Common myeloid progenitor, CD34-positive (primary cell): ENCODE data around the gene SCLY.

Source experiments
- CTCF ChIA-PET: fragments of 350-600 bp; sonication (Branson Sonifier 250); formaldehyde crosslinking; loops from one replicate; lab custom pipeline; 2021; ENCODE audit warnings: antibody characterized with exemption; lab: Charles Lee
- POLR2A ChIA-PET: fragments of 350-600 bp; sonication (Branson Sonifier 250); formaldehyde crosslinking; loops from one replicate; lab custom pipeline; 2021; ENCODE audit warnings: antibody characterized with exemption; lab: Charles Lee
- DNase-seq, 3 donors: peaks; one replicate each; pipeline versions ENCODE4 v3.0.0 to v3.0.0-alpha.2; 2013
- H3K27ac ChIP-seq, 2 experiments: 1 replicate in 1 of 2; 2 replicates in 1 of 2; pipeline ENCODE4 v1.7.0; 2013; ENCODE audit warnings: inconsistent platforms in 2 of 2, low read length in 2 of 2, mild to moderate bottlenecking in 2 of 2, low read depth in 1 of 2, moderate library complexity in 1 of 2; ENCODE audit not compliant: severe bottlenecking in 2 of 2, insufficient read depth in 1 of 2, poor library complexity in 1 of 2
- H3K27me3 ChIP-seq, 5 experiments: replicated peaks in 2 of 5; 1 replicate in 3 of 5; 2 replicates in 2 of 5; pipeline versions ENCODE4 v1.6.1 to v1.7.0; 2013; ENCODE audit warnings: low read length in 4 of 5, mild to moderate bottlenecking in 2 of 5, moderate library complexity in 2 of 5, inconsistent platforms in 1 of 5; ENCODE audit not compliant: insufficient read depth in 5 of 5, control insufficient read depth in 4 of 5
- H3K36me3 ChIP-seq, 4 experiments: 1 replicate in 2 of 4; 2 replicates in 2 of 4; pipeline versions ENCODE4 v1.6.1 to v1.7.0; 2013; ENCODE audit warnings: low read length in 3 of 4, control low read depth in 1 of 4, mild to moderate bottlenecking in 1 of 4; ENCODE audit not compliant: control insufficient read depth in 4 of 4, insufficient read depth in 4 of 4
- H3K4me1 ChIP-seq, 4 experiments: 1 replicate in 3 of 4; 2 replicates in 1 of 4; pipeline versions ENCODE4 v1.6.1 to v1.7.1; 2013; ENCODE audit warnings: low read length in 3 of 4, mild to moderate bottlenecking in 3 of 4, control low read depth in 1 of 4, inconsistent platforms in 1 of 4, moderate library complexity in 1 of 4; ENCODE audit not compliant: control insufficient read depth in 4 of 4, insufficient read depth in 4 of 4; ENCODE audit errors: control extremely low read depth in 1 of 4
- H3K4me3 ChIP-seq, 7 experiments: 1 replicate in 4 of 7; 2 replicates in 3 of 7; pipeline versions ENCODE4 v1.5.1 to v1.7.0; 2013; ENCODE audit warnings: mild to moderate bottlenecking in 7 of 7, low read length in 6 of 7, moderate library complexity in 6 of 7, inconsistent platforms in 2 of 7, low read depth in 2 of 7, control low read depth in 1 of 7; ENCODE audit not compliant: insufficient read depth in 4 of 7, control insufficient read depth in 1 of 7; ENCODE audit errors: extremely low read depth in 1 of 7
- H3K9me3 ChIP-seq, 5 experiments: 1 replicate in 4 of 5; 2 replicates in 1 of 5; pipeline versions ENCODE4 v1.6.1 to v1.7.1; 2013; ENCODE audit warnings: low read length in 4 of 5, mild to moderate bottlenecking in 2 of 5, inconsistent platforms in 1 of 5, low read depth in 1 of 5, moderate library complexity in 1 of 5; ENCODE audit not compliant: control insufficient read depth in 4 of 5, insufficient read depth in 2 of 5; ENCODE audit errors: control extremely low read depth in 1 of 5
- WGBS: methylation state at CpG from one replicate; pipeline ENCODE4 v1.1.5; 2013; ENCODE audit not compliant: insufficient coverage; 5-methylcytosine and 5-hydroxymethylcytosine counted together

Gene SCLY

GRCh38 chr2:238094438-238095022 is 33.7 kb downstream of the SCLY start:
- 96% methylated on average over 15 of the region's 17 CpGs for WGBS
- no peak for DNase-seq
- ChIA-PET POLR2A (no interaction called here), CTCF (no interaction called here)
- no peak overlapping the region for H3K27ac ChIP-seq
- peaks cover 3 to 10% (median 8%) of the 10 kb centered on the region in 4 experiments for H3K4me1 ChIP-seq
- H3K36me3 ChIP-seq: peaks cover 0 to 36% (median 10%) of the 10 kb centered on the region in 4 experiments
- H3K4me3 ChIP-seq: no peak overlapping the region
- no peaks in the 10 kb centered on the region for H3K9me3 ChIP-seq
- H3K27me3 ChIP-seq: no peaks in the 10 kb centered on the region

DNA sequence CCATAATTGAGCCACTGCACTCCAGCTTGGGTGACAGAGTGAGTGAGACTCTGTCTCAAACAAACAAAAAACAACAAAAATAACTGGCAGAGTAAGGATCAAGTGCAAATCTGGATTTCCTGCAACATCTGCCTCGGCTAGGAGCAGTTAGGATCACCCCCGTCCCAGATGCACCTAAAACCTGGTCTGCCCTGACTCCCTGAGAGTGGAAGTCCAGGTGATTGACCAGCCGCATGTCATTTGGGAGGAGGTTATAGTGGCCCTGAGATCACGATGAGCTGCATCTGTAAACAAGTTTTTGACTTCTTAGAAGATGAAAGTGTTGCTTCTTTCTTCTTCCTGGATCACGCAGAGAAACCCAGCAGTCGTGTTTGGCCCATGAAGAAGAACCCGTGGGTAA is 34.3 kb downstream of the SCLY start:
- 88% methylated on average over 7 of the region's 7 CpGs for WGBS
- H3K27ac ChIP-seq: no peak overlapping the region
- H3K9me3 ChIP-seq: no peaks in the 10 kb centered on the region
- no peak overlapping the region for H3K4me3 ChIP-seq
- DNase-seq: no peak
- H3K27me3 ChIP-seq: no peaks in the 10 kb centered on the region
- H3K36me3 ChIP-seq: peaks cover 0 to 36% (median 10%) of the 10 kb centered on the region in 4 experiments
- ChIA-PET POLR2A (no interaction called here), CTCF (no interaction called here)
- peaks cover 3 to 12% (median 9%) of the 10 kb centered on the region in 4 experiments for H3K4me1 ChIP-seq

- Histone ChIP-seq H3K4me3 (no peak overlapping the region), H3K27ac (no peak overlapping the region), H3K9me3 (no peaks in the 10 kb centered on the region), H3K27me3 (no peaks in the 10 kb centered on the region), H3K36me3 (peaks cover 0 to 26% (median 8%) of the 10 kb centered on the region in 4 experiments), H3K4me1 (peaks cover 3 to 12% (median 9%) of the 10 kb centered on the region in 4 experiments)
- DNase-seq: no peak
- ChIA-PET CTCF (no interaction called here), POLR2A (no interaction called here)
- 98% methylated on average over 22 of the region's 22 CpGs for WGBS
Measured at GRCh38 chr2:238096311-238097011, 35.7 kb downstream of the SCLY start.

DNA sequence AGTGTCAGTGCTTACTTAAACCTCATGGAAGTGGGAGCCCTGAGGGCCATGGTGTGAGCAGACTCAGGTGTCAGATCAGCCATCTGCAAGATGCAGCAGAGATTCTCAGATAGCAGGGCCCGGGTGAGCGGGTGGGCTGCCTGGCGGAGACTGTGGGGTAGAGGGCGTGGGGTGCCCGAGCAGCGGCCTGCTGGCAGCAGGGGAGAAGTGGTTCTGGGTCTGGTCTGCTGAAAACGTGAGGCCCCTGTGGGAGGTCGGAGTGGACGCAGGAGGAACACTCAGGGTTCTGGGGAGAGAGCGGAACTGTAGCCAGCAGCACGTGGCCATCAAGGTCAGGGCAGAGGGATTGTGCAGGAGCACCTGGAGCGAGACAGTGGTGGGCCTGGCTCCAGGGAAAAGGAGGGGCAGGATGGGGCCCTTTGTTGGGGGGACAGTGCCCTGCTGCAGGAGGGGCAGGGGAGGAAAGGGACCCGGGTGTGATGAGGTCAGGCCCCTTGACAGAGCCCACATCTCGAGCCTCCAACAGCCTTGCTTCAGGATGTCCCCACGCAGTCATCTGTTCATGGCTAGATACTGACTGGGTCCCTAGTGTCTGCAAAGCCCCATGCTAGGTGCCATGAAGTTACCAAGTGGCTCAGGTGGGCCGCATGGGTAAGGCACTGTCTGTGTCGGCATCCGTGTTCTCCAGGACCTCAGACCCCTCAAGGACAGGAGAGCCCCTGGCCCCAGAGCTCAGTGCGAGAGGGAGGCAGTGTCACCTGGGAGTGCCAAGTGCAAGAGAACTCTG is 36.6 kb downstream of the SCLY start:
- peaks cover 0 to 17% (median 6%) of the 10 kb centered on the region in 4 experiments for H3K36me3 ChIP-seq
- H3K27ac ChIP-seq: no peak overlapping the region
- H3K4me1 ChIP-seq: peaks cover 3 to 12% (median 9%) of the 10 kb centered on the region in 4 experiments
- CTCF ChIA-PET: no interaction called here
- H3K9me3 ChIP-seq: no peaks in the 10 kb centered on the region
- POLR2A ChIA-PET: no interaction called here
- H3K27me3 ChIP-seq: no peaks in the 10 kb centered on the region
- DNase-seq: no peak
- 97% methylated on average over 15 of the region's 19 CpGs for WGBS
- H3K4me3 ChIP-seq: no peak overlapping the region

- H3K27me3 ChIP-seq: no peaks in the 10 kb centered on the region
- no peak overlapping the region for H3K4me3 ChIP-seq
- peaks cover 0 to 12% (median 5%) of the 10 kb centered on the region in 4 experiments for H3K36me3 ChIP-seq
- H3K4me1 ChIP-seq: peaks cover 3 to 12% (median 9%) of the 10 kb centered on the region in 4 experiments
- WGBS: 94% methylated on average over 32 of the region's 37 CpGs
- peak; percentile 11 to 34 (median 27) for DNase-seq
- H3K27ac ChIP-seq: no peak overlapping the region
- ChIA-PET POLR2A (no interaction called here), CTCF (no interaction called here)
- no peaks in the 10 kb centered on the region for H3K9me3 ChIP-seq
Measured at GRCh38 chr2:238097988-238098871, 37.4 kb downstream of the SCLY start.

DNA sequence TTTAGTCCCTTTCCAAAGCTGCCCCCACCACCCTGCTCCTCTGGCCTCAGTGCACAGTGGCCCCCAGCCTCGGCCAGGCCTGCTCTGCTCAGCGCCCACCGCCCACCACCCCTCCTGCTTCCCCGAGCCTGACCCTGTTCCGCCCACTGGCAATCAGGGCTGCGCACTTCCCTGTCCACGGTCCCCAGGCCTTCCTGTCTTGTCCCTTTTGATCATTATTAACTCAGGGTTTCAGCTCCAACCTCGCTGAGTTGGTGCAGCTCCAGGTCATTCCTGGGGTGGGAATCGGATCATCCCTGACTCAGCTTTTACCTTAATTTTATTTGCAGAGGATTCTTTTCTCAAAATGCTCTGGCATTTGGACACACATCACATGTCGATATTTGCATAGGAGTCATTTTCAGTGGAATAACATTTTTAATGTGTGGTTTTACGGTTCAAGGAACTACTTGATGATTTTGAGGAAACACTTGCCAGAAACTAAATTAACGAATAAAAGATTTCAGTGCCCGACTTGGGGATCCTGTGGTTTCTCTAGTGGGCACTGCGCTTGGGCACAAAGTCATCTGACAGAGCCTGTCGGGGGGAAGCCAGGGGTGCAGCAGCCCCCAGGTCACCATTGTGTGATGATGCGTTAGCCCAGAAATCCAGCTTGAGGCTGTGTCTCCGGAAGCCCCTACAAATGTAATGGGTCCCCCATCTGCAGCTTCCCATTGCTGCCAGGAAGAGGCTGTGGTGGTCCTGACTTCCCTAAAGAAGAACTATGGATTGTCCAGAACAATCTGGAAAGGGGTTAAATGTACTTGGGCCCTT is 38.3 kb downstream of the SCLY start:
- ChIA-PET POLR2A (no interaction called here), CTCF (no interaction called here)
- H3K36me3 ChIP-seq: peaks cover 0 to 12% (median 5%) of the 10 kb centered on the region in 4 experiments
- no peaks in the 10 kb centered on the region for H3K27me3 ChIP-seq
- DNase-seq: peak in 2 of 3 donors; percentile 44 to 53
- no peak overlapping the region for H3K4me3 ChIP-seq
- no peaks in the 10 kb centered on the region for H3K9me3 ChIP-seq
- 56% methylated on average over 13 of the region's 17 CpGs for WGBS
- peaks cover 3 to 12% (median 9%) of the 10 kb centered on the region in 4 experiments for H3K4me1 ChIP-seq
- H3K27ac ChIP-seq: no peak overlapping the region
